ENCODE data around the gene FMN2. TPM values are rescaled to one million over a fixed set of nuclear protein-coding genes. Genes with fewer than 3 reads are reported as not detected.

FMN2 gene
- total RNA-seq, 2 donors from 2014 or later, result 26.9 to 27.2 TPM

GRCh38 chr1:240148333-240148732 lies 56.6 kb downstream of the FMN2 start:
- peaks cover 1% of the 10 kb centered on the region for H3K4me1 Mint-ChIP-seq
- no peak for TF ChIP-seq CTCF (conservative IDR thresholded peaks at IDR 0.05)
- H3K9me3 ChIP-seq (ENCODE audit: control insufficient read depth, low read length), result no peaks in the 10 kb centered on the region
- H3K27me3 Mint-ChIP-seq (ENCODE audit: insufficient read depth), result peaks cover 20% of the 10 kb centered on the region
- peaks cover 62% of the 10 kb centered on the region for H3K36me3 ChIP-seq (ENCODE audit: control insufficient read depth, insufficient read depth, low read length)
- H3K4me3 Mint-ChIP-seq, result no peak overlapping the region
- H3K4me3 ChIP-seq (ENCODE audit: low read length), result no peak overlapping the region
- H3K27ac Mint-ChIP-seq, result no peak overlapping the region
- no peak for DNase-seq
- no peak overlapping the region for H3K9ac ChIP-seq (ENCODE audit: extremely low read depth, low read length, poor library complexity, severe bottlenecking)
- H3K27ac ChIP-seq (ENCODE audit: low read depth, low read length), result no peak overlapping the region
- no peaks in the 10 kb centered on the region for H3K4me1 ChIP-seq (ENCODE audit: control insufficient read depth, insufficient read depth, low read length)
- peaks cover 46% of the 10 kb centered on the region for H3K36me3 Mint-ChIP-seq (ENCODE audit: low read depth)
- WGBS, 2 experiments (ENCODE audit: insufficient coverage in 1 of 2, insufficient read length in 1 of 2), result 87 to 88% methylated on average over 2 of the region's 2 CpGs
- no peaks in the 10 kb centered on the region for H3K9me3 Mint-ChIP-seq
- no peaks in the 10 kb centered on the region for H3K27me3 ChIP-seq (ENCODE audit: control insufficient read depth, insufficient read depth, low read length, poor library complexity, severe bottlenecking)

GRCh38 chr1:240149484-240150094 lies 57.9 kb downstream of the FMN2 start:
- Histone ChIP-seq H3K27me3 (ENCODE audit: control insufficient read depth, insufficient read depth, low read length, poor library complexity, severe bottlenecking) (no peaks in the 10 kb centered on the region), H3K36me3 (ENCODE audit: control insufficient read depth, insufficient read depth, low read length) (peaks cover 57% of the 10 kb centered on the region), H3K9ac (ENCODE audit: extremely low read depth, low read length, poor library complexity, severe bottlenecking) (no peak overlapping the region), H3K9me3 (ENCODE audit: control insufficient read depth, low read length) (no peaks in the 10 kb centered on the region), H3K4me1 (ENCODE audit: control insufficient read depth, insufficient read depth, low read length) (no peaks in the 10 kb centered on the region), H3K27ac (ENCODE audit: low read depth, low read length) (no peak overlapping the region), H3K4me3 (ENCODE audit: low read length) (no peak overlapping the region)
- peaks cover 38% of the 10 kb centered on the region for H3K36me3 Mint-ChIP-seq (ENCODE audit: low read depth)
- no peak for DNase-seq
- H3K9me3 Mint-ChIP-seq, result no peaks in the 10 kb centered on the region
- peaks cover 1% of the 10 kb centered on the region for H3K4me1 Mint-ChIP-seq
- H3K4me3 Mint-ChIP-seq, result no peak overlapping the region
- peaks cover 7% of the 10 kb centered on the region for H3K27me3 Mint-ChIP-seq (ENCODE audit: insufficient read depth)
- WGBS, 2 experiments (ENCODE audit: insufficient coverage in 1 of 2, insufficient read length in 1 of 2), result 25 to 53% methylated on average over 1 to 2 of the region's 3 CpGs
- H3K27ac Mint-ChIP-seq, result no peak overlapping the region
- peak; percentile 90 for TF ChIP-seq CTCF (conservative IDR thresholded peaks at IDR 0.05)

GRCh38 chr1:240151136-240151735 lies 59.6 kb downstream of the FMN2 start:
- peaks cover 1% of the 10 kb centered on the region for H3K4me1 Mint-ChIP-seq
- Histone ChIP-seq H3K27ac (ENCODE audit: low read depth, low read length) (no peak overlapping the region), H3K4me1 (ENCODE audit: control insufficient read depth, insufficient read depth, low read length) (no peaks in the 10 kb centered on the region), H3K4me3 (ENCODE audit: low read length) (no peak overlapping the region), H3K9ac (ENCODE audit: extremely low read depth, low read length, poor library complexity, severe bottlenecking) (no peak overlapping the region), H3K36me3 (ENCODE audit: control insufficient read depth, insufficient read depth, low read length) (peaks cover 55% of the 10 kb centered on the region), H3K27me3 (ENCODE audit: control insufficient read depth, insufficient read depth, low read length, poor library complexity, severe bottlenecking) (no peaks in the 10 kb centered on the region), H3K9me3 (ENCODE audit: control insufficient read depth, low read length) (no peaks in the 10 kb centered on the region)
- peaks cover 30% of the 10 kb centered on the region for H3K36me3 Mint-ChIP-seq (ENCODE audit: low read depth)
- no peak overlapping the region for H3K27ac Mint-ChIP-seq
- no peak for TF ChIP-seq CTCF (conservative IDR thresholded peaks at IDR 0.05)
- WGBS, 2 experiments (ENCODE audit: insufficient coverage in 1 of 2, insufficient read length in 1 of 2), result 94% methylated on average over 3 to 7 of the region's 7 CpGs
- peaks cover 2% of the 10 kb centered on the region for H3K27me3 Mint-ChIP-seq (ENCODE audit: insufficient read depth)
- no peak overlapping the region for H3K4me3 Mint-ChIP-seq
- DNase-seq, result no peak
- H3K9me3 Mint-ChIP-seq, result no peaks in the 10 kb centered on the region

All from endodermal cell (in vitro differentiated cells).